ENCODE data around the gene NYAP2. TPM values are rescaled to one million over a fixed set of nuclear protein-coding genes. Genes with fewer than 3 reads are reported as not detected.

The NYAP2 gene
- total and polyA plus RNA-seq, 12 donors, result 0.04 TPM; not detected in 11

DNA sequence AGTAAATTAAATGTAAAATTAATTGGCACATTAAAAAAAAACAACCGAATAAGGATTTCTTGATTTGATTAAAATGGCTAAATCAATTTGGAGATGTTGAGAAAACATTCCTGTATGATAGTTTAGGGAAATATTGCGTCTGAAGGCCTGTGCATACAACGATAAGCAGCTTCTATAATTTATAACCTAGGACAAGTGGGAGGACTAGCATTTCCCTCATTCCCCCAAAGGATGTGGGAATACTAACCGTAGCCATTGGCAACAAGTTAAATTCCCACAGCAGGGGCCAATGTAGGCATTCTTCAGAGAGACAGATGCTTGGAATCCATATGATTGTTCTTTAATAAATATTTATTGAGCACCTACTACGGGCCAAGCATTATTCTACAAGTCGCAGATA, 134.5 kb downstream of the NYAP2 start:
- H3K27ac ChIP-seq, result no peak overlapping the region
- H3K9me3 ChIP-seq, result no peaks in the 10 kb centered on the region
- no peak overlapping the region for H3K4me3 ChIP-seq
- no peak for DNase-seq
- ATAC-seq, result no peak
- no peaks in the 10 kb centered on the region for H3K36me3 ChIP-seq
- WGBS, 2 donors, result 77 to 81% methylated on average over 6 of the region's 6 CpGs
- intact Hi-C loops (cut with DNase I), result no loop called here
- H3K4me1 ChIP-seq, result no peaks in the 10 kb centered on the region
- TF ChIP-seq, protein P1, sequence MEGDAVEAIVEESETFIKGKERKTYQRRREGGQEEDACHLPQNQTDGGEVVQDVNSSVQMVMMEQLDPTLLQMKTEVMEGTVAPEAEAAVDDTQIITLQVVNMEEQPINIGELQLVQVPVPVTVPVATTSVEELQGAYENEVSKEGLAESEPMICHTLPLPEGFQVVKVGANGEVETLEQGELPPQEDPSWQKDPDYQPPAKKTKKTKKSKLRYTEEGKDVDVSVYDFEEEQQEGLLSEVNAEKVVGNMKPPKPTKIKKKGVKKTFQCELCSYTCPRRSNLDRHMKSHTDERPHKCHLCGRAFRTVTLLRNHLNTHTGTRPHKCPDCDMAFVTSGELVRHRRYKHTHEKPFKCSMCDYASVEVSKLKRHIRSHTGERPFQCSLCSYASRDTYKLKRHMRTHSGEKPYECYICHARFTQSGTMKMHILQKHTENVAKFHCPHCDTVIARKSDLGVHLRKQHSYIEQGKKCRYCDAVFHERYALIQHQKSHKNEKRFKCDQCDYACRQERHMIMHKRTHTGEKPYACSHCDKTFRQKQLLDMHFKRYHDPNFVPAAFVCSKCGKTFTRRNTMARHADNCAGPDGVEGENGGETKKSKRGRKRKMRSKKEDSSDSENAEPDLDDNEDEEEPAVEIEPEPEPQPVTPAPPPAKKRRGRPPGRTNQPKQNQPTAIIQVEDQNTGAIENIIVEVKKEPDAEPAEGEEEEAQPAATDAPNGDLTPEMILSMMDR (IDR thresholded peaks at IDR 0.05), result no peak
- no peaks in the 10 kb centered on the region for H3K27me3 ChIP-seq

DNA sequence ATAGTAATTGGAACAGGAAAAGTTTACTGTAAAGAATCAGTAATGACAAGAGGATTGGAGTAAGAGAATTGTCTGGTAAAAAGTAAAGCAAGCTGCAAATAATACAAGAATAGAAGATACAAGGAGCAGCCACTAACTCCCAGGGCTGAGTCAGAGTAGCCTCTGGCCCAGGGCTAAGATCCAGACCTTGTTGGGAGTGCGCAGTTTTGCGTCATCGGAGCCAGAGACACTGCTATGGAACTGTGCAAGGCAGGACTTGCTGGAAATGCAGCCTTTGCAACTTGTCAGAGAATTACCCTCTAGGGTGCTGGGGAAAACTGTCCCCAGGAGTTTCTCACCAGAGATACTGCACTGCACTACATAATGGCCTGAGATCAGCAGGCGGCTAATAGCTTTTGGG, 135.2 kb downstream of the NYAP2 start:
- no peak for DNase-seq
- Histone ChIP-seq H3K4me3 (no peak overlapping the region), H3K9me3 (no peaks in the 10 kb centered on the region), H3K27ac (no peak overlapping the region), H3K27me3 (no peaks in the 10 kb centered on the region), H3K4me1 (no peaks in the 10 kb centered on the region), H3K36me3 (no peaks in the 10 kb centered on the region)
- 89 to 91% methylated on average over 4 of the region's 4 CpGs for WGBS, 2 donors
- ATAC-seq, result no peak
- intact Hi-C loops (cut with DNase I), result no loop called here
- TF ChIP-seq, protein P1 (IDR thresholded peaks at IDR 0.05), result no peak

DNA sequence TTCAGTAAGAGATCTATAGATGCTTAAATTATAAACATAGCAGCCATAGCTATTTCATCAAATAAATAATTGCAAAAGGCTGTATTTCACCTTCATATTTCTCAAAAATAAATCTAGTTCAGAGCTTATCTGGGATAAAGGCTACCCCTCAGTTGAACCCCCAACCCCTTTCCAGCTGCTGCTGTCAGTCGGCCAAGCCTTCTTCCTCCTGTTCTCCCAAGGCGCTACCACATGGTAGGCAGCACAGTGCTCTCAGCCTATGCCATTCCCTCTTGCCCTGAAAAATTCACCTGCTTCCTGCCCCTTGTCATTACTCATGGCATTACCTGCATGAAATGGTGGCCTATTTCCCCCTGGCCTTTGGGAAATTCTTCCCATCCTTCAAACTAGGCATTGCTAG, 136.5 kb downstream of the NYAP2 start:
- intact Hi-C loops (cut with DNase I), result no loop called here
- WGBS, 2 donors, result 88 to 95% methylated on average over 2 of the region's 2 CpGs
- Histone ChIP-seq H3K36me3 (no peaks in the 10 kb centered on the region), H3K27ac (no peak overlapping the region), H3K4me3 (no peak overlapping the region), H3K9me3 (peaks cover 0 to 8% (median 0%) of the 10 kb centered on the region in 11 donors), H3K27me3 (no peaks in the 10 kb centered on the region), H3K4me1 (no peaks in the 10 kb centered on the region)
- ATAC-seq (no peak), DNase-seq (no peak)
- TF ChIP-seq, protein P1 (IDR thresholded peaks at IDR 0.05), result no peak

DNA sequence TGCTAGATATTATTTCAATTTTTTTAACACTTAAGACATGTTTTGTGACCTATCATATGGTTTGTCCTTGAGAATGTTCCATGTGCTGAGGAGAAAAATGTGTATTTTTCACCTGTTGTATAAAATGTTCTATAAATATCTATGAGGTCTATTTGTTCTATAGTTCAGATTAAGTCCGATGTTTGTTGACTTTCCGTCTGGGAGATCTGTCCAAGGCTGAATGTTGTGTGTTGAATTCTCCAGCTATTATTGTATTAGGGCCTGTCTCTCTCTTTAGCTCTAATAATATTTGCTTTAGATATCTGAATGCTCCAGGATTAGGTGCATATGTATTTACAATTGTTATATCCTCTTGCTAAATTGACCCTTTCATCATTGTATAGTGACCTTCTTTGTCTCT, 144.1 kb downstream of the NYAP2 start:
- Histone ChIP-seq H3K4me3 (no peak overlapping the region), H3K36me3 (no peaks in the 10 kb centered on the region), H3K4me1 (no peaks in the 10 kb centered on the region), H3K9me3 (peaks cover 0 to 11% (median 0%) of the 10 kb centered on the region in 11 donors), H3K27ac (no peak overlapping the region), H3K27me3 (no peaks in the 10 kb centered on the region)
- TF ChIP-seq, protein P1 (IDR thresholded peaks at IDR 0.05), result no peak
- intact Hi-C loops (cut with DNase I), result no loop called here
- no peak for DNase-seq
- 71 to 78% methylated on average over 2 of the region's 2 CpGs for WGBS, 2 donors
- no peak for ATAC-seq

DNA sequence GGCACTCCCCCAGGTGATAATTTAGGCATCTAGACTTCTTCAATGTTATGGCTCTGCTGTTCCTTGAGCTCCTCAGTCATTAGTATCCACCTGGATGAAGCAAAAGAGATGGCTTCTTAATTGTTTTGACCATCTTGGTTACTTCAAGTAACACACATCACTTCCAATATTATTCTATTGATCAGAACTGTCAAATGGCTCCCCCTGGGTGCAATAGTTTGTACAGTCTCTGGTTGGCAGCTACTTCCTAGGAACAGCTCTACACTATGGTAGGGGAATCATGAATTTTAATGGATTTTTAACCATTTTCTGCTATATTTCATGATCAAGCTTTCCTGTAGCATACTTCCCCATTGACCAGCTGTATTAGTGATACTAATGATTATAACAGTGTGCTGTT, 157.0 kb downstream of the NYAP2 start:
- no peak overlapping the region for H3K4me3 ChIP-seq
- H3K36me3 ChIP-seq, result no peaks in the 10 kb centered on the region
- intact Hi-C loops (cut with DNase I), result no loop called here
- DNase-seq (no peak), ATAC-seq (no peak)
- peaks cover 0 to 7% (median 0%) of the 10 kb centered on the region in 7 donors for H3K27me3 ChIP-seq
- no peaks in the 10 kb centered on the region for H3K9me3 ChIP-seq
- TF ChIP-seq, protein P1 (IDR thresholded peaks at IDR 0.05), result no peak
- no peaks in the 10 kb centered on the region for H3K4me1 ChIP-seq
- H3K27ac ChIP-seq, result no peak overlapping the region

Data from heart right ventricle (tissue), 16 donors.